Measurements from ENCODE around the gene ANKDD1B. TPM values are rescaled to one million over a fixed set of nuclear protein-coding genes. Genes with fewer than 3 reads are reported as not detected.

ANKDD1B gene
- total and polyA plus RNA-seq, 9 of the 15 experiments (the other 6 are each of a cell fraction or from before 2014, with no cell fraction given): 0.04 to 0.29 (median 0.18) TPM; not detected in 1

GRCh38 chr5:75717082-75717922, 106.0 kb downstream of the ANKDD1B start, which contains the start of gene POC5 (continued):
- TF ChIP-seq SFPQ (IDR thresholded peaks at IDR 0.05; ENCODE audit: low read depth, low read length) (no peak), TAF9B (IDR thresholded peaks at IDR 0.05; ENCODE audit: partially characterized antibody) (peak; percentile 86), SAFB2 (IDR thresholded peaks at IDR 0.05; ENCODE audit: borderline replicate concordance, low read depth, low read length, severe bottlenecking) (no peak), PTRF (tag; IDR thresholded peaks at IDR 0.05) (no peak), THRB (CRISPR knock-in tag; conservative IDR thresholded peaks at IDR 0.05) (no peak), ZNF134 (CRISPR knock-in tag; conservative IDR thresholded peaks at IDR 0.05) (no peak), ZNF717 (CRISPR knock-in tag; IDR thresholded peaks at IDR 0.05) (no peak), ARID3B (CRISPR knock-in tag; IDR thresholded peaks at IDR 0.05; ENCODE audit: borderline replicate concordance) (no peak), CBX3 (IDR thresholded peaks at IDR 0.05; ENCODE audit: borderline replicate concordance in 1 of 2, low read length in 2 of 2) (no peak; a peak in 1 of 3 replicates), TBL1XR1 (IDR thresholded peaks at IDR 0.05; ENCODE audit: low read length in 2 of 2) (peak; percentile 16 to 66; a peak in 1 of 4 replicates), BRD9 (IDR thresholded peaks at IDR 0.05; ENCODE audit: low read depth, partially characterized antibody) (no peak), BCLAF1 (IDR thresholded peaks at IDR 0.05; ENCODE audit: borderline replicate concordance in 1 of 2, control insufficient read depth in 1 of 2, low read depth in 2 of 2, low read length in 1 of 2) (no peak), FOXK1 (CRISPR knock-in tag; IDR thresholded peaks at IDR 0.05; ENCODE audit: borderline replicate concordance) (no peak), RCOR1 (IDR thresholded peaks at IDR 0.05; ENCODE audit: borderline replicate concordance in 1 of 2, low read depth in 2 of 2, low read length in 2 of 2) (peak in 1 of 2 experiments; percentile 2; a peak in 3 of 4 replicates), RBM17 (IDR thresholded peaks at IDR 0.05; ENCODE audit: borderline replicate concordance, low read depth, low read length) (no peak), EZH2 (IDR thresholded peaks at IDR 0.05; ENCODE audit: borderline replicate concordance, low read depth, low read length) (no peak)

Data from K562 (cell line).